Effector CD8-positive, alpha-beta T cell (primary cell): ENCODE measurements around the gene CT45A3.
"Not testable (repeated sequence)": the region's sequence is repeated elsewhere in the genome, so short reads cannot be mapped to it uniquely, and the experiment has no call there.

Experiments
- DNase-seq: peaks from one replicate; lab custom pipeline; 2025; lab: John Stamatoyannopoulos, UW
- total RNA-seq, 4 experiments: gene quantifications; one replicate each; lab custom pipeline; 2026; lab: John Stamatoyannopoulos, UW

CT45A3 gene
- 0 reads per million in 4 experiments for total RNA-seq

GRCh38 chrX:135768091-135768490, at the start of gene CT45A3:
CT45A3 (minus strand) TSS chrX:135768191; CDS start chrX:135764444, 3,747 bp downstream.
- not testable (repeated sequence) for DNase-seq

DNA sequence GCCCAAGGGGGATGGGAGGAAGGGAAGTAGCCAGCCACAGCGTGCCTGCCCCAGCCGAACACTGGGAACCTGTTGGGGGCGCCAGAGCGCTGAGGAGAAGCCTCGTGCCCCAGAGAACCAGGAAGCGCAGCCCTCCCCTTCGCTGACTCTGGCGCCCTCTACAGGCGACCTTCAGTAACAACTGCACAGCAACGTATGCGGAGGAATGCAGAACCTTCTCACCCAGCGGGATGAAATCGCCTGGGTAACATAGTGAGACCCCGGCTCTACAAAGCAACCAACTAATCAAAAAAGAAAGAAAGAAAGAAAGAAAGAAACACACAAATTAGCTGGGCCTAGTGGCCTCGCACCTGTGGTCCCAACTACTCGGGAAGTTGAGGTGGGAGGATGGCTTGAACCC, 34.7 kb upstream of the CT45A3 start, which contains the start of gene CT45A6:
CT45A6 (minus strand) TSS at position 101 of the 400 bp plus-strand sequence. CDS start 3,794 bp downstream, outside the sequence.
- not testable (repeated sequence) for DNase-seq

DNA sequence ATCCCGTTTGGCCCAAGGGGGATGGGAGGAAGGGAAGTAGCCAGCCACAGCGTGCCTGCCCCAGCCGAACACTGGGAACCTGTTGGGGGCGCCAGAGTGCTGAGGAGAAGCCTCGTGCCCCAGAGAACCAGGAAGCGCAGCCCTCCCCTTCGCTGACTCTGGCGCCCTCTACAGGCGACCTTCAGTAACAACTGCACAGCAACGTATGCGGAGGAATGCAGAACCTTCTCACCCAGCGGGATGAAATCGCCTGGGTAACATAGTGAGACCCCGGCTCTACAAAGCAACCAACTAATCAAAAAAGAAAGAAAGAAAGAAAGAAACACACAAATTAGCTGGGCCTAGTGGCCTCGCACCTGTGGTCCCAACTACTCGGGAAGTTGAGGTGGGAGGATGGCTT, 17.4 kb upstream of the CT45A3 start, which contains the start of gene CT45A5:
CT45A5 (minus strand) TSS at position 101 of the 400 bp plus-strand sequence. CDS start 3,774 bp downstream, outside the sequence.
- not testable (repeated sequence) for DNase-seq

GRCh38 chrX:135744739-135745138, 23.3 kb downstream of the CT45A3 start:
- not testable (repeated sequence) for DNase-seq

- DNase-seq: no peak
Observed at GRCh38 chrX:135741192-135741715, 26.7 kb downstream of the CT45A3 start.

- DNase-seq: no peak
Observed at GRCh38 chrX:135740681-135741149, 27.3 kb downstream of the CT45A3 start.

- no peak for DNase-seq
Observed at GRCh38 chrX:135737366-135738071, 30.5 kb downstream of the CT45A3 start.

GRCh38 chrX:135734666-135735065, 33.3 kb downstream of the CT45A3 start:
- not testable (repeated sequence) for DNase-seq

- no peak for DNase-seq
Observed at GRCh38 chrX:135713795-135714194, 54.2 kb downstream of the CT45A3 start.

GRCh38 chrX:135713183-135713689, 54.8 kb downstream of the CT45A3 start, which contains the start of gene CT45A1:
CT45A1 (plus strand) TSS chrX:135713639; CDS start chrX:135718941, 5,302 bp downstream.
- DNase-seq: not testable (repeated sequence)
